ENCODE results near the gene B4GALT2.

DNA sequence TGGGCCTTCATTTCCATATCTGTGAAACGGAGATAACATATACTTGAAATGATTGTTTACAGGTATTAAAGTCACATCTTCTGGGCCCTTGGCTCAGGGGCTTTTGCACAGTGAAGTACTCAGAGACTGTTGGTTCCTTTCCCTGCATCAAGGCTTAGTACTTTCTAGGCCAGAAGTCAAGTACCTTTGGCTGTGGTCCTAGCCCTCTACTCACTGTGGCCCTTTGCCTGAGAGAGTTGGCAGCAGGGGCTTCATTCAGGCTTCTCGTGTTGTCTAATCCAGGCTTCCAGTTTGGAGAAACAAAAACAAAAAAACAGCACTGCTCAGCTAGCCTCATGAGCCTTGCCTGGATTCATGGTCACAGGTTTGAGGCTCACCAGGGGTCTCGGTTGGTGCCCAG lies 17.3 kb upstream of the B4GALT2 start:
- TF ChIP-seq, protein P1, sequence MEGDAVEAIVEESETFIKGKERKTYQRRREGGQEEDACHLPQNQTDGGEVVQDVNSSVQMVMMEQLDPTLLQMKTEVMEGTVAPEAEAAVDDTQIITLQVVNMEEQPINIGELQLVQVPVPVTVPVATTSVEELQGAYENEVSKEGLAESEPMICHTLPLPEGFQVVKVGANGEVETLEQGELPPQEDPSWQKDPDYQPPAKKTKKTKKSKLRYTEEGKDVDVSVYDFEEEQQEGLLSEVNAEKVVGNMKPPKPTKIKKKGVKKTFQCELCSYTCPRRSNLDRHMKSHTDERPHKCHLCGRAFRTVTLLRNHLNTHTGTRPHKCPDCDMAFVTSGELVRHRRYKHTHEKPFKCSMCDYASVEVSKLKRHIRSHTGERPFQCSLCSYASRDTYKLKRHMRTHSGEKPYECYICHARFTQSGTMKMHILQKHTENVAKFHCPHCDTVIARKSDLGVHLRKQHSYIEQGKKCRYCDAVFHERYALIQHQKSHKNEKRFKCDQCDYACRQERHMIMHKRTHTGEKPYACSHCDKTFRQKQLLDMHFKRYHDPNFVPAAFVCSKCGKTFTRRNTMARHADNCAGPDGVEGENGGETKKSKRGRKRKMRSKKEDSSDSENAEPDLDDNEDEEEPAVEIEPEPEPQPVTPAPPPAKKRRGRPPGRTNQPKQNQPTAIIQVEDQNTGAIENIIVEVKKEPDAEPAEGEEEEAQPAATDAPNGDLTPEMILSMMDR (IDR thresholded peaks at IDR 0.05) = no peak
- no peak for TF ChIP-seq POLR2AphosphoS5 (IDR thresholded peaks at IDR 0.05)
